GM21717 (cell line): ENCODE measurements around the gene TH.

Experiments
- ATAC-seq: cut with Tn5 transposase; IDR thresholded peaks from one replicate; pipeline ENCODE4 v1.9.1; 2021; ENCODE audit warnings: mild to moderate bottlenecking, moderate library complexity; ENCODE audit not compliant: unreplicated experiment

The TH gene

GRCh38 chr11:2143799-2144543 is 27.6 kb downstream of the TH start:
- ATAC-seq = no peak

GRCh38 chr11:2143477-2143798 is 28.2 kb downstream of the TH start:
- no peak for ATAC-seq

GRCh38 chr11:2142762-2143202 is 28.8 kb downstream of the TH start:
- no peak for ATAC-seq

GRCh38 chr11:2142300-2142759 is 29.3 kb downstream of the TH start:
- no peak for ATAC-seq

DNA sequence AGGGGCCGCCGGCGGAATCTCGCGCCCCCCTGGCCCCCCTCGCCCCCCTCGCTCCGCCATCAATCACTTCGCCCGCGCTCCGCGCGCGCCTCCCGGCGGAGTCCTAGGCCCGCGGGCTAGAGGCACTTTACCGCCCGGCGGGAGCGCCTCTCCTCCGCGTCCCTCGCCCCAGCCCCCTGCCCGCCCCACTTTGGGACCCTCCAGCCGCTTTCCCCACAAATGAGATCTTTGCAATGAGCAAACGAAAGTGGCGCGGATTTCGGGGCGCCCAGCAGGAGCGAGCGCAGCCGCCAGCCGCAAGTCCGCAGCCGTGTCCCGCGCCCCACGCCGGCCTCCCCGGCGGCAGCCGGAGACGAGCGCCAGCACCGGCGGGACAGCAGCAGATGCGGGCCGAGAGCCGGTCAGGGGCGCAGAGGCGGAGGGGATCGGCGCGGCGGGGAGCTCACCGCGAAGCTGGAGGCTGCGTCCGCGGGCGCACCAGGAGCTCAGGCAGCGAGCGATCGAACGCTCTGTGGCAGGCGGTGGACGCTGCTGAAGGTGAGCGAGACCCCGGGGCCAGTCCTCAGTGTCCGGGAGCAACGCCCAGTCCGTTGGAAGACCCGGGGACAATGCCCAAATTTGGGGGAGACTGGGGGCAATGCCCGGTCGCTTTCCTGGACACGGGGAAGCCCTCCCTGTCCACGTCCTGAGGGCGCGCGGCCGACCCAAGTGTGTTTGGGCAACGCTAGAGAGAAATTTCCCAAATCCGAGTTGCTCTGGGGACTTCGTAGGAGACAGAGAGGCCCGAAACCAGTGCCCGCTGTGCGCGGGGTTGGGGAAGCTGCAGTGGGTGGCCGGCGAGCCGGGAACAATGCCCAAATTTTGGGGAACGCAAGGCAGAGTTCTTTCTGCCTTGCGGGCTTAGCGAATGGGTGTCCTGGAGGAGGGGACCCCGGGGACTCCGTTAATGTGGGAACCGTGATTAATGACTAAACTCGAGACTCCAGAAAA is 30.9 kb downstream of the TH start:
- ATAC-seq = no peak

DNA sequence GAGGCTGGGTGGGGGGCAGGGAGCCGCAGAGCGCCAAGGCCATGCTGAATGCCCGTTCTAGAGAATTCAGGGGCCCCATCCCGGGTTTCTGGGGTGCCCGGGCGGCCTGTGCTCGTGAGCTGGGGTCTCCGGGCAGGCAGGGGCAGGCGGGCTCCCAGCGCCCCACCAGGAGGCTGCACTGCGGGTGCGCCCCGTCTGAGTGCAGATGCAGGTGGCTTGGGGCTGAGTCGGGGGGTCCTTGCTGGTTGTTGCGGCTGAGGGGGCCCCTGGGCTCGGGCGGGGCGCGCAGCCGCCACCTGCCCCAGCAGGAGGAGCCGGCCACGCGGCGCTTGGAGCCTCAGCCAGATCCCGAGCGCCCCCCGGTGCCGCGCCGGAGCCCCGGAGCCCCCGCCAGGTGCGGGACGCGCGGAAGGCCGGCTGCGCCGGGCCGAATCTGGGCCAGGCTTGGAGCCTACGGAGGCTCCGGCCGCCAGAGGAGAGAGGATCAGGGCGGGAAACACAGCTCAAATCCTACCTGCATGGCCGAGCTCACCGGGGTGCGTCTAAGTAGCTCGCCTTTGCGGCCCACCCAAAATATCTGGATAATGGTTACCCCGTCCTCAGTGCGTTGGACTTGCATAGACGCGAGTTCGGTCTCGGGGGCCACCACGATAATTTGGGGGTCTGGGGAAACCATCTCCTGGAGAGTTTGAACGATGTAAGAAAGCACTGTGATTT is 31.8 kb downstream of the TH start:
- ATAC-seq = no peak

DNA sequence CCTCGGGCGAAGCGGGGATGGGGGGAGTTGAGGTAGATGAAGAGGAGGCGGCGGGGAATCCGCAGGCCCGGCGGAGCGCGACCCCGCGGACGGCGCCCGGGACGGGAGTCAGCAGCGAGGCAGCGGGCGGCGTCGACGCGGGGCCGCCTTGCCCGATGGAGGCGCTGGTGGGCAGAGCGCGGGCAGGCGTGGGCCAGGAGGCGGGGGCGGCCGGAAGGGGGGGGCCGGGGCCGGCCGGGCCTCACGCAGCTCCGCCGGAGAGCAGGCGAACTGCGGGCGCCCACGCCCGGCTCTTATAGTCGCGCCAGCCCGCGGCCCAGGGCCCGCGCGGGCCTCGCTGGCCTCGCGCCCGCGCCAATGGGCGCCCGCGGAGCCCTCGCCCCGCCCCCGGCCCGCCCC is 32.5 kb downstream of the TH start, which contains the start of gene IGF2:
IGF2 (minus strand) TSS at position 267 of the 399 bp plus-strand sequence. CDS start 3,866 bp downstream, outside the sequence.
- no peak for ATAC-seq

- no peak for ATAC-seq
Observed at GRCh38 chr11:2138431-2139122, 33.0 kb downstream of the TH start.

DNA sequence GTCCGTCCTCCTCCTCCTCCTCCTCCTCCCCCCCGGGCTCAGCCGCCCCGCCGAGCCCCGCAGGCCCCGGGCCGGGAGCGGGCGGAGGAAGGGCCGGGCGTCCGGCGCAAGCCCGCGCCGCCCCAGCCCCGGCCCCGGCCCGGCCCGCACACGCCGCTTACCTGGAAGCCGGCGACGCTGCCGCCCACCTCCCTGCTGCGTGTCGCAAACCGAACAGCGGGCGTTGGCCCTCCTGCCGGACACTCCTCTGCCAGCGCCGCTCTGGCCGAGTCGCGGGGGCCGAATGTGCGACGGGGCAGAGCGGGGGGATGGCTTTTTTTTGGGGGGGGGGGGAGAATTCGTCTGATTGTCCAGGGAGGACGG is 33.6 kb downstream of the TH start:
- no peak for ATAC-seq

DNA sequence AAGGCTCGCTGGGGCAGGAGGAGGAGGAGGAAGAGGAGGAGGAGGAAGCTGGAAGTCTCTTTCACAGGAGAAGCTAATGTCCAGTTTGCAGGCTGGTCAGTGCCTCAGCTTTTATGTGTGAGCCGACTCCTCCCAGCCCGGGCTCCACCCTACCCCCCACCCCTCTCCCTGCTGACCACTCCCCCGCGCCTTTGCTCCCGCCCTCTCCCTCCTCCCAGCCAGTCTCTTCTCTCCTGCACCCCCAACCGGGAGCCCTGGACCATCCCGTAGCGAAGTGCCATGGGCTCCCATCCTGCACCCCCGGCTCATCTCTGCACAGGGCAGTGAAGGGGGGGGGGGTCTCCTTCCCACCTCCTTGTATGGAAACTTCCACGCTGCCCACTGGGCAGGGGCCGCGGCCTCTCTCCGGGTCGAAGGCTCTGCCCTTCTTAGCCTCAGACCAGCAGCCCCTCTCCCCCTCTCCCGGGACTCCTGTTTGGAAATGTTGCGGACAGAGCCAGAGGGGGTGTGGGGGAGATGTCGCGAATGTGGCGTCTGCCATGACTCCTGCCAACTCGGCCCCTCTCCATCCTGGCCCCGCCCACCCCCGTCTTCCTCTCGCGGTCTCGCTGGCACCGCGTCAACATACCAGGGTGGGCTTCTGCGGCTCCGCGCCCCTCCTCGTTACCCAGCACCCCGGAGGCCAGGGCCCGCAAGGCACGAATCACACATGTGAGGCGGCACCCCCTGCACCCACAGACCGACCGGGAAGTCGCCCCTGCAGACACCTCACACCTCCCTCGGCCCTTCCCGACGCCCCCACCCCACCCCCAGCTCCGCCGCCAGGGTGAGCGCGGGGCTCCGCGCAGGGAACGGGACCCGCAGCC is 34.2 kb downstream of the TH start:
- ATAC-seq = no peak

DNA sequence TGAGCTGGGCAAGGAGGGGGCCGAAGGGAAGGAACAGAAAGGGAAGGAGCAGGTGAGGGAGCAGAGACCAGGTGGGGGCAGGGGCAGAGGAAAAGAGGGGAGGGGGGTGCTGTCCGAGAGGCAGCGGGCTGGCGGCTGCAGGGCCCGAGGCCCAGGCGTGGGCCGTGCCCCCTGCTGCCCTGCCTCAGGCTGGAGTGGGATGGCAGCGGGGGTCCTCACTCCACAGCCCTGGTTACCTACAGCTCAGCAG is 34.7 kb downstream of the TH start:
- ATAC-seq = no peak

- no peak for ATAC-seq
Observed at GRCh38 chr11:2136209-2136951, 35.2 kb downstream of the TH start.

- no peak for ATAC-seq
Observed at GRCh38 chr11:2135648-2136201, 35.9 kb downstream of the TH start.

DNA sequence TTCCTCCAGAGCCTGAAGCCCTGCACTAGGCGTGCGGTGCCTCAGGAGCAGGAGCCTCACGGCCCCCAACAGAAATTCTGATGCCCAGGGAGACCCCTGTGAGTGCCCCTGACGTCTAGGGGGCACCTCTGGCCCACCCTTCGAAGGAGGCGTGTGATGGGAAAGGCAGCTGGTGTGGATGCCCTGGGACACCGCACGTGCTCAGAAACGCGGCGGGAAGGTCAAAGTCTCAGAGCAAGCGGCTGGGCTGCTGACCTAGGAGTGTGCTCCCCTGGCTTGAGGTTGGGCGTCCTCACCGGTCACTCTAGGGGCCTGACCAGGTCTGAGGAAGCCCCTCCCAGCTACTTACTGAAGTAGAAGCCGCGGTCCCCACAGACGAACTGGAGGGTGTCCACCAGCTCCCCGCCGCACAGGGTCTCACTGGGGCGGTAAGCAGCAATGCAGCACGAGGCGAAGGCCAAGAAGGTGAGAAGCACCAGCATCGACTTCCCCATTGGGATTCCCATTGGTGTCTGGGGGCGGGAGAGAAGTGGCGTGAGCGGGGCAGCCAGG is 36.5 kb downstream of the TH start:
- ATAC-seq = no peak

GRCh38 chr11:2134022-2135010 is 37.3 kb downstream of the TH start:
- no peak for ATAC-seq

DNA sequence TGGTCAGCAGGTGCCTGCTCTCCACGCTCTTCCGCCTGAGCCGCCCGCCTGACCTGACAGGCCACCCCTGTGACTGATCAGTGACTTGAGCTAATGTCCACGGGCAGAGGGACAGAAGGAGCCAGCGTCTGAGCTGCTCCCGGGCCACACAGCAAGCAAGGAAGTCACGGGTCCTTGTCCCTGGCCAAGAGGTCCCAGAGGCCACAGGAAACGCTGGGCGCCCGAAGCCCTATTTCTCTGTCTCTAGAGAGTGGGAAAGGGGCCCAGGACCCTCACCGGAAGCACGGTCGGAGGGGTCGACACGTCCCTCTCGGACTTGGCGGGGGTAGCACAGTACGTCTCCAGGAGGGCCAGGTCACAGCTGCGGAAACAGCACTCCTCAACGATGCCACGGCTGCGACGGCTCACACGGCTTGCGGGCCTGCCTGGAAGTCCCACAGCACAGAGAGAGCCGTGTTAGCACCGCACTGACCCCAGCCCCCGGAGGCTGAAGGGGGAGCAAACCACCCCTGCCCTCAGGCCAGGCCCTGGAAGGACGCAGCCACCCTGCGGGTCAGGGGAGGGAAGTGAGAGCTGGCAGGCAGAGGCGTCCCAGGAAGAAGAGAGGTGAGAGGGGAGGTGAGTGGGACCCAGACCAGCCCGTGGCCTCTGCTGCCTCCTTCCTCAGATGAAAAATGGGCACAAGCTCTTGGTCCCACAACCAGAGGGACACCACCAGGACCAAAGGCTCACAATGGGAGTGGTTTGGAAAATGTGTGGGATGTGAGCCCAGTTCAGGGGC is 38.2 kb downstream of the TH start:
- ATAC-seq = no peak

- no peak for ATAC-seq
Observed at GRCh38 chr11:2132874-2133240, 38.8 kb downstream of the TH start.
